ENCODE measurements around the gene HELZ.

GRCh38 chr17:67067571-67068482 is 177.2 kb downstream of the HELZ start:
- TF ChIP-seq CTCF (IDR thresholded peaks at IDR 0.05) = no peak
- TF ChIP-seq POLR2AphosphoS5 (IDR thresholded peaks at IDR 0.05) = no peak
- no peak for TF ChIP-seq EP300 (IDR thresholded peaks at IDR 0.05)
